Suprapubic skin (tissue), 4 donors: Measurements from ENCODE around the gene USP34.

ENCODE experiments used
- CTCF ChIP-seq, 2 donors: fragments of 200-600 bp in 1 of 2; fragments of 450-650 bp in 1 of 2; sonication (generic) in 1 of 2; IDR thresholded peaks; one replicate each; pipeline ENCODE4 v1.5.1; 2016 to 2019; ENCODE audit warnings: antibody characterized with exemption in 2 of 2, mild to moderate bottlenecking in 1 of 2, moderate library complexity in 1 of 2
- POLR2A ChIP-seq, 2 donors: fragments of 450-650 bp; IDR thresholded peaks; one replicate each; pipeline ENCODE4 v1.6.1; 2017; ENCODE audit warnings: antibody characterized with exemption in 2 of 2, mild to moderate bottlenecking in 2 of 2, moderate library complexity in 2 of 2
- POLR2AphosphoS5 ChIP-seq, 3 donors: sonication (generic); formaldehyde crosslinking; IDR thresholded peaks; one replicate each; pipeline ENCODE4 v1.6.1; 2017; ENCODE audit warnings: antibody characterized with exemption in 3 of 3

- no peak for TF ChIP-seq CTCF (IDR thresholded peaks at IDR 0.05)
- no peak for TF ChIP-seq POLR2A (IDR thresholded peaks at IDR 0.05)
- TF ChIP-seq POLR2AphosphoS5 (IDR thresholded peaks at IDR 0.05): no peak
Measured at GRCh38 chr2:61177727-61178549, 292.9 kb downstream of the USP34 start.
